GM19395 (cell line): Measurements from ENCODE around the gene NDFIP1.
"Not testable (repeated sequence)": the region's sequence is repeated elsewhere in the genome, so short reads cannot be mapped to it uniquely, and the experiment has no call there.

Experiments used
- ATAC-seq: cut with Tn5 transposase; IDR thresholded peaks from one replicate; pipeline ENCODE4 v1.9.1; 2021; ENCODE audit warnings: mild to moderate bottlenecking, moderate library complexity; ENCODE audit not compliant: unreplicated experiment

Gene NDFIP1

DNA sequence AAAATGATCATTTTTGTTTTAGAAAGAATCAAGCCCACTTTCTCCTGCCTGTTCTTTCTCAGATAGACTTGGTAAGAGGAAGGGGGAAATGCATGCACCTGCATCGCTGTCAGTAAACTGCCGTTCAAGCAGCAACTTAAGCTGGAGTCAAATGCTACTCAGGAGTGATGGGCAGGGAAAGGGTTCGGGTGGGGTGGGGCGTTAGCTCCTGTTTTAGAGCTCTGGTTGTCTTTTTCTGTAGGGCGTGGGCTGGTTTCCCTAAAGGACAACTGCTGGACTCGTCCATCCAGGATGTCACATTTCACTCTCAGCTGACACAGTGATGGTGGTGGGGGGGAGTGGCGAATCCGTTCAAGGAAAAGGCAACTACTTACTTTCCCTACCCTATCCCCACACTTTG, 75.0 kb downstream of the NDFIP1 start:
- ATAC-seq: no peak

DNA sequence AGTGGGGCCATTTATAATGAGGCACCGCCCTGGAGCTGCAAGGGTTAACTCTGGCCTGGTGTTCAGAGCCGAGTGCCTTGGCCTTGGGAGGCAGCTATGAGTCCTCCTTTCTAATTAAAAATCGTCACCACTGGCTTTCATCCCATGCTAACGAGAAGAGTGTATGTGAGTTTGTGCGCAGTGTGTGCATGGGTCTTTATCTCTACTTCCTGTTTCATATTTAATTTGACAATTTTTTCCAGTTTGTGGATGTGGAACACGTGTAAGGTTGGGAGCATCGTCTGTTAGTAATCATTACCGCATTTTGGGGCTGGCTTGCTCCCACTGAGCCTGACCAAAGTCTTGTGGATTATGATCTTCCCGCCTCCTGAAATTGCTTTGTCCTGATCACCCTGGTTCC, 76.4 kb downstream of the NDFIP1 start:
- ATAC-seq: no peak

DNA sequence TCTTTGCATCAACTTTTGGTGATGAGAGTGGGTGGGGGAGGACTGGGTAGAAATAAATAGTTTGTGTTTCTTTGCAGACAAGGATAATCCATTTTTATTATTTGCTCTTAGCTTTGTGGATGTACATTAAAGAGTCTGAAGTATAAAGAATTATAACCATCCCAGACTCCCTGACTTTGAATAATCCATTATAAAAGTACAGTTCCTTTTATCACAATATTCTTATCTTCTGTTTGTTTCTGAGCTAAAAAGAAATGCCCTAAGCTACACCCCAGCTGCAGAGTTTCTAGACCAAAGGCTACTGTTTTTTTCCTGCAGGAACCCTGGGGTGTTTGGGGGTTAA, 77.9 kb downstream of the NDFIP1 start:
- no peak for ATAC-seq

DNA sequence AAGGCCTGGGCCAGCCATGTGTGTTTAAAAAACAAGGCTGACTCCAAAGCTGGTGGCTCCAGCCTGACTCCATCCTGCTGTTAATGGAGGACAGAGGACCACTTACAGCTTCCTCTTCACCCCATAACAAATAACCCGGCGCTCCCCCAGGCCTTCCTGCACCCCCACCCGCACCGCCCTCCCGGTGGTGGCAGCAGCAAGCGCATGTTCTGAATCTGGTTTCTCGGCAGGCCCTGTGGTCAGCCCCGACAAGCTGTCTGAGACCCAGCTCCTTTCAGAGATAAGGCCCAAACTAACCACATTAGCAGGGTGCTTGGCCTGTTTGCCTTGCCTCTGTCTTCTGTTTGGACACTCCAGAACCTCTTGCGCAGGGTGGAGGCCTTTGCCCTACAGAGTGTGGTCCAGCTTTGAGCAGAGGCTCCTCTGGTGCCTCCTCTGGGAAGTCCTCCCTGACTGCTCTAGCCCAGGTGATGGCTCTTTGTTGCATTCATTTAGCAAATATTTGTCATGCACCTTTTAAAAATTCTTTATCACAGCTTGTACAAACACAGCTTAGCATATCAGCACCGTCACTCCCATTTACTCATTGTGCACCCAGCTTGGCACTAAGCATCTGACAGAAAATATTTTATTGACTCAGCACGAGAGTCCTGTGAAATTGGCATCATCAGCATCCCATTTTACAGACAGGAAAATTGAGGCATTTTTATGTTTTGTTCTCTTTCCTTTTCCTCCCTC, 78.4 kb downstream of the NDFIP1 start:
- ATAC-seq: no peak

DNA sequence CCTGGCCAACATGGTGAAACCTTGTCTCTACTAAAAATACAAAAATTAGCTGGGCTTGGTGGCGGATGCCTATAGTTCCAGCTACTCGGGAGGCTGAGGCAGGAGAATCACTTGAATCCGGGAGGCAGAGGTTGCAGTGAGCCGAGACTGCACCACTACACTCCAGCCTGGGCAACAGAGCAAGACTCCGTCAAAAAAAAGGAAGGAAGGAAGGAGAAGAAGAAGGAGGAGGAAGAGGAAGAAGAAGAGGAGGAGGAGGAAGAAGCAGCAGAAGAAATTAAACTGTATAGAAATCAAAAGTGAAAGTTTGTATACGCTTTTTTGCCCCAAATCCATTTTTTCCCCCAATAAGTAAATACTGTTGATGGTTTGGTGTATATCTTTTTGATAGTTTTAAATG, 80.1 kb downstream of the NDFIP1 start:
- not testable (repeated sequence) for ATAC-seq

DNA sequence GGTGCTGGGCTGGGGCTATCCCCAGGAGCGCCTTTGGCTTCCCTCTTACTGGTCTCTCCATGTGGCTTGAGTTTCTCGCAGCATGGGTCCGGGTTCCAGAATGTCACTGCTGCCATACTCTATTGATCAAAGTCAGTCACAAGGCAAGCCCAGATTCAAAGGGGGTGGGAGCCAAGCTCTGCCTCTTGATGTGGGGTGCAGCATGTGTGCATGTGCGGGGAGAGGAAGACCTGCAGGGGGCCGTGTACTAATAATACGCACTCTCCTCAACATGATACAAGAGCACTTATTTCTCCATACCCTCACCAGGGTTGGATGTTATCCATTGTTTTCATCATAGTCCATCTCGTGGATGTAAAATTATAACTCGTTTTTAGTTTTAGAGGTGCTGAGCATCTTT, 81.2 kb downstream of the NDFIP1 start:
- ATAC-seq: no peak

DNA sequence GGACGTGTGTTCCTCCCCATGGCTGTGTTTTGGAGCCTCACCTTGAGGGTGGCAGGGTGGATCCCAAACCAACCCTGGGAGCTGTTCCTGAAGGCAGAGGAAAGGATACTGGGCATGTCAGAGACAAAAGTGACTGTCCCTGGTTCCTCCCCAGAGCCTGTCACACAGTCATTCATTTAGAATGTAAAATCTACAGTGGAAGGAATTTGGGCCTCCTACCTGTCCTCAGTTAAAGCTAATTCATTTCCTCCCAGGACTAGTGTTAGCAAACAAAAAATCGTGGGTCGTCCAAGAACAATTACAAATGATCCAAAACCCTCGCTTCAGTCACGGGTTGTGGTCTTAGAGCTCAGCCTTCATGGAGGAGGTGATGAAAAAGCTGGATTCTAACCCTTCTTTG, 83.2 kb downstream of the NDFIP1 start:
- ATAC-seq: no peak

DNA sequence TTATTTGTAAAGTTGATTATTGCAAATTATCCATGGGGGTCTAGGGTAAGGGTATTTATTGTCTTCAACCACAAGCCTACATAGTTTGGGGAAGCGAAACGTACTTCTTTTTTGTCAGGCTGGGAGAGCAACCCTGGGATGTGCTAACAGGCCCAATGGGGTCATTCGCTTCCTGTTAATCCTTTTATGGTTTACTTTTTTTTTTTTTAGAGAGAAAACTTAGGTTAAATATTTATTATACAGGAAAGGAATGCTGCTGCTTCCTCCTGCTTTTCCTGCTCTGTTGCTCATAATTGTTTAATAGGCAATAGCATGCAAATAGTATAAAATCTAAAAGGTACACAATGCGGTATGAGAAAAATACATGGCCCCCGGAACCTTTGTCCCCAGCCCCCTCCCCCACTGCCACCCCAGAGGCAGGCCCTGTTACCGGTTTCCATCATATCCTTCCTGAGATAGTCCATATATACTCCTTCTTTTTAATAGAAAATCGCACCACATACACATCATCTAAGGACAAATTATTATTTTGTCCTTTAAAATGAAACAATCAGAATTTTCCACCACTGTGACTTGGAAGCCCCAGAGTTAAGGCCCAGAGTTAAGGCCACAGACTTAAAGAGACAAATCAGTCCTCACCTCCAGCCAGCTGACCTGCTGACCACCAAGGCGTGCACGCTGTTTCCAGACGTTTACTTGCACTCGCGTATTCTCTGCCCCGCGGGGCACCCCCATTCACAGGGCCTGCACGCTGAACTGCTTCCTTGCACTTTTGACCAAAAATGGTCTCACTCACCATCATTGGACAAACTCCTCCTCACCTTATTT, 83.9 kb downstream of the NDFIP1 start:
- ATAC-seq: no peak

DNA sequence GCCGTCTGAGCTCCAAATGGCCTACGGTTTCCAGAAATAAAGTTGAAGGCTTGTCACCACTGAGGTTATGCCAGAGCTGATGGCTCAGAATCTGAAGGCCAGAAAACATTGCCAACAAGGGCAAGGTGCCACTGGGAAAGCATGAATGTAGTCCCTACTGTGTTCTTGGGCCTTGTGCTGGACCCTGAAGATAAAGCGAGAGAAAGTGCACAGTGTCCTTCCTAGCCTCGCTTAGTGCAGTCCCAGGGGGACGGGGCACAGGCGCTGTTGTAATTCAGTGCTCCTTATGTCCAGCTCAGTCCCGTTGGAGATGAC, 84.5 kb downstream of the NDFIP1 start:
- no peak for ATAC-seq

DNA sequence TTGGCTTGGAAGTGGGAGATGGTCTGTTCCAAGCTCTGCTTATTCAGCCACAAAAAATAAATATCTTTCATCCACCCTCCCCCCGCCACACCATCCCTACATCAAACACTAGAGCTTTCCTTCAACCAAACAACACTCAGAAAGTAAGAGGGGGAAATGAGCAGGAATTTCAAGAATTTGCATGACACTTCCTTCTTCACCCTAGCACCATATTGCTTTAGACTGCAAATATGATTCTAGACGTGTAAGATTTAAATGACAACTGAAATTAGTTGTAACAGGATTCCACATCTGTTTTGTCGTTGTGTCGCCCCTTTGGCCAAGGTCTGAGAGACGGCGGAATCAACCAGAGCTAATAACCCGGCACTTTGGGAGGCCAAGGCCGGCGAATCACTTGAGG, 88.5 kb downstream of the NDFIP1 start:
- ATAC-seq: no peak

DNA sequence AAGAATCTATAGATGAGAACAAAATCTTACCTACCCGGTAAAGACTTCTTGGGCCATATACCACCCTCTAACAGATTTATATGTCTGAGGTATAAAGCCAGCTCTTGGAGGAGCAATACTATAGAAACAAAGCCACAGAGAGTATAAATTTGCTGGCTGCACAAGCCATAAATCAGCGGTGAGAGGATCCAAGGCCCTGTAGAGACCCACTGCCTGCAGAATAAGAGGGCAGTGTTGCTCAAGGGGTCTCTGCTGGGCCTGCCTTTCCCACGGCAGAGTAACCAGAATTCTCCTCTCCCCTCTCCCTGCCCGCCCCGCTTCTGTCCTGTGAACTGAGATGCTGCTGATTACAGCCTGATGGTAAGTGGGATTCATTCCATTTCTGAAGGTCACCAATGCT, 89.2 kb downstream of the NDFIP1 start:
- ATAC-seq: no peak

DNA sequence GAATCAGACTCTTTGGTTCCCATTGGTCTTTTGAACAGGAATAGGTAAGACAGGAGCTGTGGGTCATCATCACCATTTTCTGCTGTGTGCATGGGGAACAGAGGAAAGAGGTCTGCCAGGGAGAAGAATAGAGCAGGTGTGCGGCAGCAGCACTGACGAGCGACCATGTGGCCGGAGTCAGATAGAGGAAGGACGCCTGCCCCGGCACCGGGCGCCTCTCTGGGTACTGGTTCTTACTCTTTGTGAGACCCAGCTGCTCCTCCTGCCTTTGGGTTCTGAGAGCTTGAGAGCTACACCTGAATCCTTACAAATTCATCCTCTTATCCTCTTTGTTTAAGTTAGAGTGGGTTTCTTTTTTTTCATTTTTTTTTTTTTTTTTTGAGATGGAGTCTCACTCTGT, 90.8 kb downstream of the NDFIP1 start:
- no peak for ATAC-seq

DNA sequence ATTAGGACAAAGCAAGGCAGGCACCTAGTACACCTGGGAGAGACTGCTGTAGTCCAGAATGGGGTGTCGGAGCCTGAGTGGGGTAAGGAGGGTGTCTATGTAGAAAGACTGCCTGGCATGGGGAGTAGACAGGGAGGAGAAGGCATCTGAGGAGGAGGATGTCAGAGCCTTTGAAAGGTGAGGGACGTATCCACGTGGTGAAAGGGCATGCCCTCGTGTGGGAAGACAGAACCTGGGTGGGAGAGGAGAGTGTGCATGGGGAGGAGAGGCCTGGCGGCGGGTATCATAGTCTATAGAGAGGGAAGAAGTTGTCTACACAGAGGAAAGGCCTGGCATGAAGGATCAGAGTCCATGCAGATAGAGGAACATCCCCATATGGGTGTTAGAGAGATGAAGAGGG, 91.8 kb downstream of the NDFIP1 start:
- ATAC-seq: no peak

DNA sequence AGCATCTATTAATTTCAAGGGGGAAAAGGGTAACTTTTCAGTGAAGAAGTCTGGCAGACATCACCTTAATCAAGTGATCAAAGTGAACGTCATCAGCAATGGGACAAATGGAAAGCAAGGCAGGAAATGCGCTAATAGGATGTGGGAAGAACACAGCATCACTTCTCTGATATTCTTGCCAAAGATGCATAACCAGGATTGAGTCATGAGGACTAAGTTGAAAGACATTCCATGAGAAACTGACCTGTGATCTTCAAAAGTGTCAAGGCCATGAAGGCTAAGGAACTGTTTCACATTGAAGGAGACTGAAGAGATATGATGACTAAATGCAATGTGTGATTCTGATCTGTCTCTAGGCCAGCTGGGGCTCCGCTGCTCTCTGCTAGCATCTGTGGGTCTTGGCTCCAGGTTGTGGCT, 92.9 kb downstream of the NDFIP1 start:
- ATAC-seq: no peak

DNA sequence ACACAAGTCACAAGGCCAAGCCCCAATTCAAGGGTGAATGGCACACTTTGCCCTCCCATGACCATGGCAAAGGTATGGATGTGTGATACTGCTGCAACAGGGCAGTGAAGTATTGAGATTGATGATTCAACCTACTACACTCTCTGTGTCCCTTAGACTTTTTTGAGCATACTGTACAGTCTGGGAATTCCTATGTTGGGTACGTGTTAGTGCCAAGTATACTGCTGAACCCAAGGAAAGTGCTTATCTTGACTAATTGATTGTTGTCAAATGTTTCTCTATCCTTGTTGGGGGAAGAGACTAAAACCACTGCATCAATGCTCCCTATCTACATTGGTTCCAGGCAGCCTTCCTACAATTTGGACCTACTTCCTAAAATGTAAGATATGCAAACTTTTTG, 93.7 kb downstream of the NDFIP1 start:
- ATAC-seq: no peak
